ENCODE results near the gene WASHC1.
"Not testable (repeated sequence)": the region's sequence is repeated elsewhere in the genome, so short reads cannot be mapped to it uniquely, and the experiment has no call there.

WASHC1 gene

DNA sequence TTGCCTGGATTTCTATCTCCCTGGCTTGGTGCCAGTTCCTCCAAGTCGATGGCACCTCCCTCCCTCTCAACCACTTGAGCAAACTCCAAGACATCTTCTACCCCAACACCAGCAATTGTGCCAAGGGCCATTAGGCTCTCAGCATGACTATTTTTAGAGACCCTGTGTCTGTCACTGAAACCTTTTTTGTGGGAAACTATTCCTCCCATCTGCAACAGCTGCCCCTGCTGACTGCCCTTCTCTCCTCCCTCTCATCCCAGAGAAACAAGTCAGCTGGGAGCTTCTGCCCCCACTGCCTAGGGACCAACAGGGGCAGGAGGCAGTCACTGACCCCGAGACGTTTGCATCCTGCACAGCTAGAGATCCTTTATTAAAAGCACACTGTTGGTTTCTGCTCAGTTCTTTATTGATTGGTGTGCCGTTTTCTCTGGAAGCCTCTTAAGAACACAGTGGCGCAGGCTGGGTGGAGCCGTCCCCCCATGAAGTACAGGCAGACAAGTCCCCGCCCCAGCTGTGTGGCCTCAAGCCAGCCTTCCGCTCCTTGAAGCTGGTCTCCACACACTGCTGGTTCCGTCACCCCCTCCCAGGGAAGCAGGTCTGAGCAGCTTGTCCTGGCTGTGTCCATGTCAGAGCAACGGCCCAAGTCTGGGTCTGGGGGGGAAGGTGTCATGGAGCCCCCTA, 15.0 kb downstream of the WASHC1 start:
- not testable (repeated sequence) for DNase-seq

DNA sequence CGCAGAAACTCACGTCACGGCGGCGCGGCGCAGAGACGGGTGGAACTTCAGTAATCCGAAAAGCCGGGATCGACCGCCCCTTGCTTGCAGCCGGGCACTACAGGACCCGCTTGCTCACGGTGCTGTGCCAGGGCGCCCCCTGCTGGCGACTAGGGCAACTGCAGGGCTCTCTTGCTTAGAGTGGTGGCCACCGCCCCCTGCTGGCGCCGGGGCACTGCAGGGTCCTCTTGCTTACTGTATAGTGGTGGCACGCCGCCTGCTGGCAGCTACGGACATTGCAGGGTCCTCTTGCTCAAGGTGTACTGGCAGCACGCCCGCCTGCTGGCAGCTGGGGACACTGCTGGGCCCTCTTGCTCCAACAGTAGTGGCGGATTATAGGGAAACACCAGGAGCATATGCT, 18.1 kb downstream of the WASHC1 start:
- not testable (repeated sequence) for DNase-seq

DNA sequence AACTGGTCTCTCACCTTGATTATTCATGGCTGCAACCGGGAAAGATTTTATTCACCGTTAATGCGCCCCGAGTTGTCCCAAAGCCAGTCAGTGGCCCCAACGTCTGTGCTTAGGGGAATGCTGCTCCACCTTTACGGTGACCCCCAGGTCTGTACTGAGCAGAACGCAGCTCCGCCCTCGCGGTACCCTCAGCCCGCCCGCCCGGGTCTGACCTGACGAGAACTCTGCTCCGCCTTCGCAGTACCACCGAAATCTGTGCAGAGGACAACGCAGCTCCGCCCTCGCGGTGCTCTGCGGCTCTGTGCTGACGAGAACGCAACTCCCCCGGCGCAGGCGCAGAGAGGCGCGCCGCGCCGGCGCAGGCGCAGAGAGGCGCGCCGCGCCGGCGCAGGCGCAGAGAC, 18.6 kb downstream of the WASHC1 start:
- DNase-seq, result not testable (repeated sequence)

GRCh38 chr9:10207-10606, 19.0 kb downstream of the WASHC1 start:
- DNase-seq, result not testable (repeated sequence)
